HepG2 (cell line): Measurements from ENCODE around the gene POLRMT. TPM values are rescaled to one million over a fixed set of nuclear protein-coding genes. Genes with fewer than 3 reads are reported as not detected.
"Not testable (repeated sequence)": the region's sequence is repeated elsewhere in the genome, so short reads cannot be mapped to it uniquely, and the experiment has no call there.

Experiments used
- ATAC-seq: fragments of 200-7000 bp; cut with Tn5 transposase; 3 replicates; pipeline ENCODE4 v1.9.1; 2020; ENCODE audit warnings: mild to moderate bottlenecking, moderate library complexity
- BruUV-seq: library from RNA; stranded (reverse); fragments of 400-500 nt; replicated peaks from 2 replicates; lab custom pipeline; 2021; lab: Mats Ljungman, UMichigan
- CTCF ChIA-PET: fragments of 300-600 bp; formaldehyde crosslinking; extraction: SDS; loops from one replicate; lab custom pipeline; 2021; ENCODE audit warnings: low total read pairs, inconsistent platforms, low intra/inter-chr PET ratio; lab: Yijun Ruan, JAX
- POLR2A ChIA-PET: fragments of 350-600 bp; sonication (Branson Sonifier 250); formaldehyde crosslinking; loops from one replicate; lab custom pipeline; 2020; ENCODE audit warnings: antibody characterized with exemption, inconsistent platforms; lab: Yijun Ruan, JAX
- DNase-seq: peaks from one replicate; pipeline ENCODE4 v3.0.0-alpha.2; 2015; ENCODE audit warnings: low spot score
- FAIRE-seq: peaks from 3 replicates; lab custom pipeline; 2011; peaks lifted over from hg19 to GRCh38; lab: Jason Lieb, UNC
- H2AFZ ChIP-seq: one replicate; pipeline ENCODE4 v1.6.1; 2011; ENCODE audit warnings: low read length, inconsistent platforms
- H3K27ac ChIP-seq: fragments of 300-600 bp; 3 replicates; pipeline ENCODE4 v1.8.0; 2011; ENCODE audit warnings: mixed run types, mild to moderate bottlenecking, mixed read lengths, low read length, inconsistent platforms; ENCODE audit not compliant: insufficient read depth; ENCODE audit errors: extremely low read length
- H3K27me3 ChIP-seq, 2 experiments: fragments of 200-600 bp in 1 of 2; 2 replicates in 1 of 2; 3 replicates in 1 of 2; pipeline versions ENCODE4 v1.6.0 to v1.8.0; 2011; ENCODE audit warnings: low read length in 2 of 2, mild to moderate bottlenecking in 2 of 2, moderate library complexity in 2 of 2, inconsistent platforms in 1 of 2; ENCODE audit not compliant: insufficient read depth in 2 of 2, control insufficient read depth in 1 of 2
- H3K36me3 ChIP-seq, 2 experiments: fragments of 200-600 bp in 1 of 2; replicated peaks in 1 of 2; 2 replicates in 1 of 2; 3 replicates in 1 of 2; pipeline versions ENCODE4 v1.5.1 to v1.8.0; 2011; ENCODE audit warnings: low read length in 2 of 2, inconsistent platforms in 1 of 2; ENCODE audit not compliant: insufficient read depth in 2 of 2, control insufficient read depth in 1 of 2
- H3K4me1 ChIP-seq: 2 replicates; pipeline ENCODE4 v1.5.1; 2012; ENCODE audit warnings: low read length, inconsistent platforms; ENCODE audit not compliant: insufficient read depth
- H3K4me2 ChIP-seq: 2 replicates; pipeline ENCODE4 v1.6.0; 2011; ENCODE audit warnings: low read depth, low read length, inconsistent platforms
- H3K4me3 ChIP-seq, 3 experiments: fragments of 200-600 bp in 1 of 3; sonication (generic), shearing (Covaris generic) in 1 of 3; replicated peaks in 1 of 3; 2 replicates each; pipeline ENCODE4 v1.5.1; 2011 to 2016; ENCODE audit warnings: low read length in 3 of 3, inconsistent platforms in 2 of 3, low read depth in 2 of 3, mild to moderate bottlenecking in 2 of 3, control low read depth in 1 of 3, mixed read lengths in 1 of 3; ENCODE audit not compliant: insufficient read depth in 1 of 3
- H3K79me2 ChIP-seq: one replicate; pipeline ENCODE4 v1.6.1; 2011; ENCODE audit warnings: low read length, inconsistent platforms; ENCODE audit not compliant: insufficient read depth
- H3K9ac ChIP-seq: 2 replicates; pipeline ENCODE4 v1.6.0; 2011; ENCODE audit warnings: mild to moderate bottlenecking, low read depth, low read length, inconsistent platforms; ENCODE audit not compliant: insufficient read depth
- H3K9me3 ChIP-seq: 2 replicates; pipeline ENCODE4 v1.5.1; 2012; ENCODE audit warnings: mild to moderate bottlenecking, low read length
- H4K20me1 ChIP-seq: 2 replicates; pipeline ENCODE4 v1.6.0; 2011; ENCODE audit warnings: inconsistent platforms, mild to moderate bottlenecking, low read length, moderate library complexity; ENCODE audit not compliant: insufficient read depth
- MBD4 ChIP-seq: IDR thresholded peaks from 2 replicates; pipeline ENCODE4 v1.6.1; 2012; ENCODE audit warnings: low read length, inconsistent platforms, borderline replicate concordance
- SNRNP70 ChIP-seq: fragments of 200-400 bp; formaldehyde crosslinking; IDR thresholded peaks from 2 replicates; pipeline ENCODE4 v1.6.1; 2017; ENCODE audit warnings: mild to moderate bottlenecking, low read depth, low read length, moderate library complexity
- ZBTB7A ChIP-seq: sonication (generic); formaldehyde crosslinking; IDR thresholded peaks from 2 replicates; pipeline ENCODE4 v1.8.0; 2022; ENCODE audit warnings: mild to moderate bottlenecking, missing genetic modification reagents
- ZNF670 ChIP-seq: sonication (generic); formaldehyde crosslinking; IDR thresholded peaks from 2 replicates; pipeline ENCODE4 v1.8.0; 2022; ENCODE audit warnings: mild to moderate bottlenecking, missing genetic modification reagents, borderline replicate concordance
- ZSCAN12 ChIP-seq: sonication (generic); formaldehyde crosslinking; IDR thresholded peaks from 2 replicates; pipeline ENCODE4 v1.9.0; 2021; ENCODE audit warnings: mild to moderate bottlenecking, missing genetic modification reagents
- WGBS: methylation state at CpG from one replicate; pipeline ENCODE4 v1.1.6; 2017; ENCODE audit warnings: low lambda C conversion rate; 5-methylcytosine and 5-hydroxymethylcytosine counted together
- in situ Hi-C: cut with HindIII; loops from 2 replicates; pipeline ENCODE4 v1.10.0; 2017; ENCODE audit warnings: low pct_unique_long_range_greater_than_20kb; ENCODE audit not compliant: extremely low pct_ligation_motif_present
- intact Hi-C: fragments of 100-400 bp; cut with micrococcal nuclease; formaldehyde crosslinking; loops from one replicate; pipeline ENCODE4 v1.10.0; 2022; ENCODE audit not compliant: unreplicated experiment
- polyA plus RNA-seq, 8 experiments: library from polyadenylated mRNA; depleted of rRNA in 3 of 8; stranded (reverse) in 7 of 8; unstranded in 1 of 8; fragments of >200 nt; fragmentation: Illumina TruSeq in 4 of 8; extraction: Trizol in 4 of 8; gene quantifications; 2 replicates each; pipeline versions ENCODE4 v1.2.1 to v1.2.3, GENCODE V29; 2011 to 2016; ENCODE audit warnings: low read depth in 4 of 8, missing spikeins in 1 of 8, mixed read lengths in 1 of 8; ENCODE audit not compliant: insufficient read depth in 1 of 8
- total RNA-seq, 5 experiments: library from RNA; depleted of rRNA; stranded (reverse); fragments of >200 nt; fragmentation: Illumina TruSeq; extraction: Trizol; gene quantifications; 2 replicates each; pipeline ENCODE4 v1.2.3, GENCODE V29; 2016; ENCODE audit warnings: low read depth in 1 of 5

POLRMT gene
- total and polyA plus RNA-seq, 2 of the 13 experiments (the other 11 are each of a cell fraction or from before 2014, with no cell fraction given) = 78.0 to 101 TPM

- TF ChIP-seq MBD4 = no peak
- TF ChIP-seq ZNF670 (CRISPR knock-in tag) = no peak
Observed at GRCh38 chr19:621819-622218, 11.5 kb downstream of the POLRMT start (continued).

GRCh38 chr19:621191-621590 lies 12.1 kb downstream of the POLRMT start:
- H3K27me3 ChIP-seq, ATAC-seq, H2AFZ ChIP-seq, H3K4me2 ChIP-seq, POLR2A ChIA-PET, BruUV-seq, H3K4me3 ChIP-seq, H3K9me3 ChIP-seq, H3K4me1 ChIP-seq, H3K27ac ChIP-seq, H4K20me1 ChIP-seq, FAIRE-seq, intact Hi-C loops, in situ Hi-C loops, DNase-seq, CTCF ChIA-PET, H3K9ac ChIP-seq, H3K79me2 ChIP-seq: not testable (repeated sequence)
- whole genome bisulfite sequencing = 98% methylated on average over 23 of the region's 48 CpGs
- H3K36me3 ChIP-seq = peaks cover 11 to 35% of the 10 kb centered on the region in 2 experiments

GRCh38 chr19:620166-620862 lies 13.0 kb downstream of the POLRMT start:
- Histone ChIP-seq H2AFZ (no peak overlapping the region), H4K20me1 (no peaks in the 10 kb centered on the region), H3K79me2 (no peaks in the 10 kb centered on the region), H3K4me1 (no peaks in the 10 kb centered on the region), H3K4me2 (no peak overlapping the region), H3K9ac (no peak overlapping the region), H3K27ac (no peak overlapping the region), H3K36me3 (peaks cover 10 to 33% of the 10 kb centered on the region in 2 experiments), H3K4me3 (no peak overlapping the region), H3K9me3 (no peaks in the 10 kb centered on the region), H3K27me3 (no peaks in the 10 kb centered on the region)
- intact Hi-C loops = no loop called here
- POLR2A ChIA-PET = interaction anchor here (0.6 kb wide), 1 partner anchor 64 kb away, joined by 3 read pairs; no protein-coding TSS in a partner anchor
- ATAC-seq (no peak), DNase-seq (no peak), FAIRE-seq (no peak)
- BruUV-seq = no TSS peak
- CTCF ChIA-PET = no interaction called here
- WGBS = 97% methylated on average over 48 of the region's 51 CpGs
- TF ChIP-seq ZSCAN12 (no peak), SNRNP70 (no peak), ZBTB7A (CRISPR knock-in tag) (no peak)
- in situ Hi-C loops = no loop called here
